ENCODE results near the gene GMPPA. TPM values are rescaled to one million over a fixed set of nuclear protein-coding genes. Genes with fewer than 3 reads are reported as not detected.

Gene GMPPA
- total RNA-seq, 1 experiment from 2014 or later, result 51.9 TPM

- TF ChIP-seq GRHL2 (CRISPR knock-in tag; IDR thresholded peaks at IDR 0.05; ENCODE audit: insufficient replicate concordance, severe bottlenecking) (no peak), HMGXB4 (CRISPR knock-in tag; IDR thresholded peaks at IDR 0.05) (no peak)
Measured at GRCh38 chr2:219472629-219473187, 26.0 kb upstream of the GMPPA start (continued).

DNA sequence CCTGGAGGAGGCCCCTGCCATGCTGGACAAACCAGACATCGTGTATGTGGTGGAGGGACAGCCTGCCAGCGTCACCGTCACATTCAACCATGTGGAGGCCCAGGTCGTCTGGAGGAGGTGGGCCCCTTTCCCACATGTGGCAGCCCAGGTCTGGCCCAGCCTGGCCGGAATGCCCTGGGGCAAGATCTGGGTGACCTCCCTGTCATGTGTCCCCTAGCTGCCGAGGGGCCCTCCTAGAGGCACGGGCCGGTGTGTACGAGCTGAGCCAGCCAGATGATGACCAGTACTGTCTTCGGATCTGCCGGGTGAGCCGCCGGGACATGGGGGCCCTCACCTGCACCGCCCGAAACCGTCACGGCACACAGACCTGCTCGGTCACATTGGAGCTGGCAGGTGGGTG is 25.2 kb upstream of the GMPPA start:
- Mint-ChIP-seq H3K9me3 (no peaks in the 10 kb centered on the region), H3K4me3 (no peak overlapping the region), H3K36me3 (no peaks in the 10 kb centered on the region), H3K4me1 (peaks cover 24% of the 10 kb centered on the region), H3K27ac (no peak overlapping the region), H3K27me3 (ENCODE audit: low read depth) (no peaks in the 10 kb centered on the region; the same call in 1 of the 2 replicates)
- ChIA-PET POLR2A (no interaction called here), CTCF (interaction anchor here (0.6 to 35.9 kb wide), 6 partner anchors 9 to 52 kb away, joined by 3 to 2316 read pairs (median 6); partner anchors contain the start of genes ASIC4, CHPF and TMEM198)
- ATAC-seq (no peak), DNase-seq (ENCODE audit: low spot score) (no peak)
- no peak for TF ChIP-seq IRF1 (CRISPR knock-in tag; IDR thresholded peaks at IDR 0.05)
- no peak for TF ChIP-seq ZSCAN18 (CRISPR knock-in tag; IDR thresholded peaks at IDR 0.05)
- no peak for TF ChIP-seq NR2C2 (CRISPR knock-in tag; IDR thresholded peaks at IDR 0.05)
- TF ChIP-seq, protein P1, sequence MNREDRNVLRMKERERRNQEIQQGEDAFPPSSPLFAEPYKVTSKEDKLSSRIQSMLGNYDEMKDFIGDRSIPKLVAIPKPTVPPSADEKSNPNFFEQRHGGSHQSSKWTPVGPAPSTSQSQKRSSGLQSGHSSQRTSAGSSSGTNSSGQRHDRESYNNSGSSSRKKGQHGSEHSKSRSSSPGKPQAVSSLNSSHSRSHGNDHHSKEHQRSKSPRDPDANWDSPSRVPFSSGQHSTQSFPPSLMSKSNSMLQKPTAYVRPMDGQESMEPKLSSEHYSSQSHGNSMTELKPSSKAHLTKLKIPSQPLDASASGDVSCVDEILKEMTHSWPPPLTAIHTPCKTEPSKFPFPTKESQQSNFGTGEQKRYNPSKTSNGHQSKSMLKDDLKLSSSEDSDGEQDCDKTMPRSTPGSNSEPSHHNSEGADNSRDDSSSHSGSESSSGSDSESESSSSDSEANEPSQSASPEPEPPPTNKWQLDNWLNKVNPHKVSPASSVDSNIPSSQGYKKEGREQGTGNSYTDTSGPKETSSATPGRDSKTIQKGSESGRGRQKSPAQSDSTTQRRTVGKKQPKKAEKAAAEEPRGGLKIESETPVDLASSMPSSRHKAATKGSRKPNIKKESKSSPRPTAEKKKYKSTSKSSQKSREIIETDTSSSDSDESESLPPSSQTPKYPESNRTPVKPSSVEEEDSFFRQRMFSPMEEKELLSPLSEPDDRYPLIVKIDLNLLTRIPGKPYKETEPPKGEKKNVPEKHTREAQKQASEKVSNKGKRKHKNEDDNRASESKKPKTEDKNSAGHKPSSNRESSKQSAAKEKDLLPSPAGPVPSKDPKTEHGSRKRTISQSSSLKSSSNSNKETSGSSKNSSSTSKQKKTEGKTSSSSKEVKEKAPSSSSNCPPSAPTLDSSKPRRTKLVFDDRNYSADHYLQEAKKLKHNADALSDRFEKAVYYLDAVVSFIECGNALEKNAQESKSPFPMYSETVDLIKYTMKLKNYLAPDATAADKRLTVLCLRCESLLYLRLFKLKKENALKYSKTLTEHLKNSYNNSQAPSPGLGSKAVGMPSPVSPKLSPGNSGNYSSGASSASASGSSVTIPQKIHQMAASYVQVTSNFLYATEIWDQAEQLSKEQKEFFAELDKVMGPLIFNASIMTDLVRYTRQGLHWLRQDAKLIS (CRISPR knock-in tag; IDR thresholded peaks at IDR 0.05; ENCODE audit: borderline replicate concordance), result no peak
- TF ChIP-seq TP53 (CRISPR knock-in tag; IDR thresholded peaks at IDR 0.05), result no peak
- TF ChIP-seq, protein P2, sequence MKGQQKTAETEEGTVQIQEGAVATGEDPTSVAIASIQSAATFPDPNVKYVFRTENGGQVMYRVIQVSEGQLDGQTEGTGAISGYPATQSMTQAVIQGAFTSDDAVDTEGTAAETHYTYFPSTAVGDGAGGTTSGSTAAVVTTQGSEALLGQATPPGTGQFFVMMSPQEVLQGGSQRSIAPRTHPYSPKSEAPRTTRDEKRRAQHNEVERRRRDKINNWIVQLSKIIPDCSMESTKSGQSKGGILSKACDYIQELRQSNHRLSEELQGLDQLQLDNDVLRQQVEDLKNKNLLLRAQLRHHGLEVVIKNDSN (CRISPR knock-in tag; IDR thresholded peaks at IDR 0.05), result no peak

DNA sequence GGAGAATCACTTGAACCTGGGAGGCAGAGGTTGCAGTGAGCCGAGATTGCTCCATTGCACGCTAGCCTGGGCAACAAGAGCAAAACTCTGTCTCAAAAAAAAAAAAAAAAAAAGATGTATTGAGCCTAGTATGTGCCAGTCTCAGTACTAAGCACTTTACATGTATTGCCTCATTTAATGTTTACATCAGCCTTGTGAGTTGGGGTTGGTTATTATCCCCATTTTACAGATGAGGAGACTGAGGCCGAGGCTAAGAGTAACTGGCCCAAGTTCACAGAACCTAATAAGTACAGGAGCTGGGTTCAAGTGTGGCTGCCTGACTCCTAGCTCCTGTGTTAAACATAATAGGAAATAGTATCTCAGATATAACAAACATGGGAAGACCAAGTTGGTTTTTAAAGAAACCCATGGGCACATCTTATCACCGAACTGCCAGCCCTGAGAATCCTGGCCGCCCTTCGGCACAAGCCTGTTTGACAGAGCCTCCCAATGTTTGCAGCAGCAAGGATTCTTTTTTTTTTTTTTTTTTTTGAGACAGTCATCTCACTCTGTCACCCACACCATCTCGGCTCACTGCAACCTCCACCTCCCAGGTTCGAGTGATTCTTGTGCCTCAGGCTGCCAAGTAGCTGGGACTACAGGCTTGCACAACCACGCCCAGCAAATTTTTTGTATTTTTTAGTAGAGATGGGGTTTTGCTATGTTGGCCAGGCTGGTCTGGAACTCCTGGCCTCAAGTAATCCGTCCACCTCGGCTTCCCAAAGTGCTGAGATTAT is 24.2 kb upstream of the GMPPA start:
- Mint-ChIP-seq H3K27me3 (ENCODE audit: low read depth) (no peaks in the 10 kb centered on the region; the same call in 1 of the 2 replicates), H3K27ac (no peak overlapping the region), H3K9me3 (no peaks in the 10 kb centered on the region), H3K4me1 (peaks cover 24% of the 10 kb centered on the region), H3K4me3 (no peak overlapping the region), H3K36me3 (no peaks in the 10 kb centered on the region)
- ATAC-seq (no peak), DNase-seq (ENCODE audit: low spot score) (no peak)
- ChIA-PET POLR2A (no interaction called here), CTCF (interaction anchor here (0.6 to 35.9 kb wide), 7 partner anchors 9 to 51 kb away, joined by 3 to 2316 read pairs (median 30); partner anchors contain the start of genes ASIC4, CHPF and TMEM198)
- TF ChIP-seq ZNF396 (CRISPR knock-in tag; IDR thresholded peaks at IDR 0.05; ENCODE audit: borderline replicate concordance), result no peak
- no peak for TF ChIP-seq CTCF (IDR thresholded peaks at IDR 0.05)
